Bronchial epithelial cell (primary cell): ENCODE measurements around the gene QPCT. TPM values are rescaled to one million over a fixed set of nuclear protein-coding genes. Genes with fewer than 3 reads are reported as not detected.

Experiments used
- DNase-seq: peaks from one replicate; pipeline ENCODE4 v3.0.0-alpha.2; 2010; ENCODE audit warnings: low read depth
- FAIRE-seq: peaks from 2 replicates; lab custom pipeline; 2011; peaks lifted over from hg19 to GRCh38; lab: Jason Lieb, UNC
- H3K27me3 ChIP-seq: 2 replicates; pipeline ENCODE4 v1.5.1; 2011; ENCODE audit warnings: low read length; ENCODE audit not compliant: control insufficient read depth, insufficient read depth
- H3K36me3 ChIP-seq: 2 replicates; pipeline ENCODE4 v1.5.1; 2011; ENCODE audit warnings: low read length; ENCODE audit not compliant: control insufficient read depth, insufficient read depth
- H3K4me3 ChIP-seq: 2 replicates; pipeline ENCODE4 v1.5.1; 2011; ENCODE audit warnings: mild to moderate bottlenecking, low read depth, low read length, control low read depth
- total RNA-seq: library from RNA; depleted of rRNA; stranded (reverse); fragments of >200 nt; gene quantifications from 2 replicates; pipeline ENCODE4 v1.2.1, GENCODE V29; 2014
- TF ChIP-seq, protein P1 (sequence below): IDR thresholded peaks from 2 replicates; pipeline ENCODE4 v1.5.1; 2011; ENCODE audit warnings: mild to moderate bottlenecking, moderate library complexity, low read length, control low read depth, inconsistent platforms; ENCODE audit not compliant: insufficient read depth, severe bottlenecking

Gene QPCT
- total RNA-seq, 1 donor from 2014 or later: 7.6 TPM

GRCh38 chr2:37335604-37336003 is 8.8 kb upstream of the QPCT start:
- no peak for DNase-seq
- no peak overlapping the region for H3K4me3 ChIP-seq
- no peak for FAIRE-seq
- TF ChIP-seq, protein P1, sequence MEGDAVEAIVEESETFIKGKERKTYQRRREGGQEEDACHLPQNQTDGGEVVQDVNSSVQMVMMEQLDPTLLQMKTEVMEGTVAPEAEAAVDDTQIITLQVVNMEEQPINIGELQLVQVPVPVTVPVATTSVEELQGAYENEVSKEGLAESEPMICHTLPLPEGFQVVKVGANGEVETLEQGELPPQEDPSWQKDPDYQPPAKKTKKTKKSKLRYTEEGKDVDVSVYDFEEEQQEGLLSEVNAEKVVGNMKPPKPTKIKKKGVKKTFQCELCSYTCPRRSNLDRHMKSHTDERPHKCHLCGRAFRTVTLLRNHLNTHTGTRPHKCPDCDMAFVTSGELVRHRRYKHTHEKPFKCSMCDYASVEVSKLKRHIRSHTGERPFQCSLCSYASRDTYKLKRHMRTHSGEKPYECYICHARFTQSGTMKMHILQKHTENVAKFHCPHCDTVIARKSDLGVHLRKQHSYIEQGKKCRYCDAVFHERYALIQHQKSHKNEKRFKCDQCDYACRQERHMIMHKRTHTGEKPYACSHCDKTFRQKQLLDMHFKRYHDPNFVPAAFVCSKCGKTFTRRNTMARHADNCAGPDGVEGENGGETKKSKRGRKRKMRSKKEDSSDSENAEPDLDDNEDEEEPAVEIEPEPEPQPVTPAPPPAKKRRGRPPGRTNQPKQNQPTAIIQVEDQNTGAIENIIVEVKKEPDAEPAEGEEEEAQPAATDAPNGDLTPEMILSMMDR: no peak
- H3K36me3 ChIP-seq: no peaks in the 10 kb centered on the region
- no peaks in the 10 kb centered on the region for H3K27me3 ChIP-seq

GRCh38 chr2:37337620-37338280 is 6.7 kb upstream of the QPCT start:
- FAIRE-seq: no peak
- TF ChIP-seq, protein P1: no peak

DNA sequence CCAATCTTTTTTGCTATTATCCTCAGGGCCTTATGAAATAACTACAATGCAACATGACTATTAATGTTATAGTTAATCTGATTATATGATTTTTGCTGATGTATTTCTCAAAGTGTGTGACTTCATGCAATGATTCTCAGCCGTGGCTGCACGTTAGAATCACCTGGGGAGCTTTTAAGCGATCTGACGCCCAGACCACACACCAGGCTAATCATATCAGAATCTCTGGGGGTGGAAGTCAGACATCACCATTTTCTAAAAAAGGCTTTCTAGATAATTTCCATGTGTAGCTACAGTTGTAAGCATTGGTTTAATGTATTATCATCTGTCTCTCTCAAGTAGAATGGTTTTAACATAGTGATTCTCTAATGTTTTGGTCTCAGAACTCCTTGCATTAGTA is 5.5 kb upstream of the QPCT start:
- FAIRE-seq (no peak), DNase-seq (no peak)
- H3K36me3 ChIP-seq: no peaks in the 10 kb centered on the region
- no peaks in the 10 kb centered on the region for H3K27me3 ChIP-seq
- H3K4me3 ChIP-seq: no peak overlapping the region
- TF ChIP-seq, protein P1: no peak

More at GRCh38 chr2:37337620-37338280, 6.7 kb upstream of the QPCT start:
- H3K4me3 ChIP-seq: no peak overlapping the region
- DNase-seq: no peak
- H3K27me3 ChIP-seq: no peaks in the 10 kb centered on the region
- H3K36me3 ChIP-seq: no peaks in the 10 kb centered on the region

DNA sequence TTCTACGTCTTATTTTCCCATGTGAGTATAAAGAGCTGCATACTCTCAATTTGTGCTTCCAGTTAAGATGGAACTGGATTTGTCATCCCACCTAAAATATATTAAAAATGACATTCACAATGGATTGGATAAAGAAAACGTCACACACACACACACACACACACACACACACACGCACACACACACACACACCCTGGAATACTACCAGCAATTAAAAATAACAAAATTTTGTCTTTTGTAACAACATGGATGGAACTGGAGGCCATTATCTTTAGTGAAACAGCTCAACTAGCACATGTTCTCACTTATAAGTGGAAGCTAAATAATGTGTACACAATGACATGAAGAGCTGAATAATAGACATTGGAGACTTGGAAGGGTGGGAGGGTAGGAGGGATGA is 3.8 kb upstream of the QPCT start:
- no peaks in the 10 kb centered on the region for H3K36me3 ChIP-seq
- no peak overlapping the region for H3K4me3 ChIP-seq
- DNase-seq (no peak), FAIRE-seq (no peak)
- TF ChIP-seq, protein P1: no peak
- H3K27me3 ChIP-seq: no peaks in the 10 kb centered on the region

- Histone ChIP-seq H3K4me3 (no peak overlapping the region), H3K27me3 (no peaks in the 10 kb centered on the region), H3K36me3 (no peaks in the 10 kb centered on the region)
- FAIRE-seq (no peak), DNase-seq (no peak)
- TF ChIP-seq, protein P1: no peak
Observed at GRCh38 chr2:37342591-37343220, 1.7 kb upstream of the QPCT start.
